SW 1271 (cell line): Measurements from ENCODE around the gene SRD5A3.
A peak's percentile ranks its signal among the peaks of the same experiment; 100 is the strongest.

ENCODE experiments used
- DNase-seq, 2 experiments: peaks; one replicate each; lab custom pipeline; 2025; lab: John Stamatoyannopoulos, UW

Gene SRD5A3

DNA sequence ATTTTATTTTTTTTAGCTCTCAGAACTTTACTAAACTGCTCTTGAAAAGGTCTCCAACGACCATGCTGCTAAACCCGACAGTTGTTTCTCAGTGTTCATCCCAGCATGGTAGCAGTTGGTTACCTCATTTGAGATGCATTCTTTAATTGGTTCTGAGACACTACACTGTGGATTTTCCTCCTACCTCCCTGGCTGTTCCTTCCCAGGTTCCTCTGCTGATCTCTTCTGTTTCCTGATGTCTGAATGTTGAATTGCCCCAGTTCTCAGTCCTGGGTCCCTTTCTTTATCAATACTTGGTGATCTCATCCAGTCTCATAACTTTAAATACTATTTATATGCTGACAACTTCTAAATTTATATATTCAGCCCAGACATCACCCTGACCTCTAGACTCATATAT, 30.7 kb downstream of the SRD5A3 start:
- DNase-seq, result no peak

DNA sequence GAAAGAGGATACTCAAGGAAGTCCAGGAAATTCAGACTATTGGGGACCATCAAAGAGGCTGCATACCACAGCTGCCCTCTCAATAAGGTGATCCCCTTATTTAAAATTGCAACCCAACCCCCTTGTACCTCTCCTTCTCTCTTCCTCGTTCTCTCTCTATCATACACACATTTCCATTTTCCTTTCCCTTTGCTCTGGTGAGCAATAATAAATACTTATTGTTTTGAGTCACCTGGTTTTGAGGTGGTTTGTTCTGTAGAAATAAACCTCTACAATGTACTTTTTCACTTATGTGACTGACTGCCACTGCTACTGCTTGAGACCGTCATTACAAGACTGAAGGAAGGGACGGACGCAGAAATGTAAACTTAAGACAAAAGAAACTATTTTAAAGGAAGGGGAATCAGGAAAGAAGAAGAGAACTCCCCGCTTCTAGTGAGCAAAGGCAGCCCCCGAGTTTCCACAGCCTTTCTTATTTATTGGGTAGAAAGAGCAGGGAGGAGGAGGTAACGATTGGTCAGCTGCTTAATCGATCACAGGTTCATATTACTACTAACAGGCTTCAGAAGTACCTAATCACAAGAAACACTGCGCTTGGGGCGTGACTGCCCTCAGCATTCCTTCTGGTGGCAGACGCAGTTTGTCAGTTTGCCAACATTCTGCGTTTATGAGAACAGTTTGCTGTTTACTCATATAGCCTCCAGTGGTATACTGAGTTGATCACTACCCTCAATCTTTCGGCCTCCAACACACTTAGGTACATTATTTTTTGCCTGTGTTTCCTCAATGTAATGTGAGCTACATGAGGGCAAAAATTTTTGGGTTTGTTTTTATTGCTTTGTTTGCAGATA, 32.8 kb downstream of the SRD5A3 start:
- DNase-seq, result no peak

DNA sequence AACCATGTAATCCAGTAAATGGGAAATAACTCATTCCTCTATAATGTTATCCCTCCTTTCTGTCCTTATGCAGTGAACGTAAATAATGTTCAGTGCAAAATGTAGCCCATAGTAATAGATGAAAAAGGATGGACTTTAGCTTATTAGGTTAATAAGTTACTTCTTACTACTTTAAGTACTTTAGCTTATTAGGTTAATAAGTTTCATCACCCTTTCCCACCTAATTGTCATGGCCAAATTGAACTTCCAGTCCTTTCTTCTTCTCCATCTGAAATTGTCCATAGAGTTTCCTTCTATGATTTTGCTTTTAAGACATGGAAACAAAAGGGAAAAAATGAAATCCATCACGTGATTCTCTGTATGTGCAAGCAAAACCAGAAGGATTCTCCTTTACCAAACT, 34.5 kb downstream of the SRD5A3 start:
- DNase-seq, result no peak

DNA sequence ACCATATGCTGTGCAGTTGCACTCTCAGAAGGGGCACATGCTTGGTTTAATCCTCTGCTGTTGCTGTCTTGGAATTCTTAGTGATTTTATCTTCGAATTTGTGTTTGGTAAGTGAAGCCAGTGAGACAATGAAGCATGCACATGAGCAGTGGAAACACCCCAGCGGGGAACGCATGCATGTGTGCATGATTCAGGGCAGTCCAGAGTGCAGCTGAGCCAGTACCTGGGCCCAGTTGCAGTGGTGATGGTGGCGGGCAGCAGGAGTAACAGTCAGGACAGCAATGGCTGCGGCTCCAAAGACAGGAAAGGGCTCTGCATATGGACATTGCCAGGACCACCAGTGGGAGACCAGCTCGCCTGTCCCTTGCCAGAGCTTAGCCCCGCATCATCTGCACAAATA, 35.5 kb downstream of the SRD5A3 start:
- DNase-seq, result no peak

DNA sequence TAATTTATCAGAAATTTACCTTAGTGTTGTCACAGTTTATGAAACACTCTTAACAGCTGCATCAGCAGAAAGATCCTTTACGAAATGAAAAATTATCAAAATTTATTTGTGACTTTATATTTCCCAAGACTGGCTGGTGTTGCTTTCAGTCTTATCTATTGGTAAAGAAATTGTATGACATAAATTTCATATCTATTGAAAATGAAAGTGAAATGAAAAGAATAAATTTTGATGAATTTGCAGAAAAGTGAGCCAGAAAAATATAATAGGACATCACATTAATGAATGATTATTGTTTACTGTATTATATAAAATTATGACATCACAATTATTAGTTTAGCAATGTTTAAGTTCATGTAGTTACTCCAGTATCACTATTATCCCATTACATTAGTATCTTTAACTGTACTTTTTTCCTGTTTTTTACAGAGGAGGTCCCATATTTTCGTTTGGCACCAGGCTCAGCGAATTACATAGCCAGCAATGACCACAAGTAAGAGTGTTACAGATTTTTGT, 36.5 kb downstream of the SRD5A3 start:
- no peak for DNase-seq

DNA sequence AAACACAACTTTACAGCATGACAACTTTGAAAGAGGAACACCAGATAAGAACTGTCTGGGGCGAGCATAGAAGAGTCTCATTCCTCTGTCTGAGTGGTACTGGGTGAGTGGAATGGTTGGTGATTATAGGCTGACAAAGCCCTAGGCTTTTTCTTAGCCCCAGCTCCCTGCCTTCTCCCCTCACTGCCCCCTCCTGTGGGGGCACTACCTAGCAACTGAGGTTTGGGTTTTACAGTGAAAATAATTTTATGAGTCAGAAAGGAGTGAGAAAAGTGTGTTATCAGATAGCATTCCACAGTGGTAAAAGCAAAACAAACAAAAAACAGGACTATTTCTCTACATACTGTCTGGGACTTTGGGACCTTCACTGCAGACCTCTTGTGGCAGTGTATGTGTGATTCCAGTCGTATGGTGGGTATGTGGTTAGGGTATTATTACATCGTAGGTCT, 39.2 kb downstream of the SRD5A3 start:
- DNase-seq, result no peak

DNA sequence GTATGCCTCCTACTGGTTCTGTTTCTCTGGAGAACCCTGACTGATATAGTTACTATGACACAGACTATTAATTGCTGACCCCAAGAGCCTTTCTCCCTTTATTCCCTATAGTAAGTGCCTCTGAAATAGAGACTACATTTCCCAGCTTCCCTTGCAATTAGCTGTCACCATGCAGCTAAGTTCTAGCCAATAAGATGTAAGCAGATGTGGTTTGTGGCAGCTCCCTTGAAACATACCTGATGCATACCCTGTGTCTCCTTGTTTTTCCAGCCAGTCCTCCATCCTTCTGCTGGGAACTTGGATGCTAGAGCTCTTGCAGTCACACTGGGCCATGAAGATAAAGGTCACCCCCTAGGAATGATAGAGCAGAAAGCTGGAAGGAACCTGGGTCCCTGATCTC, 40.0 kb downstream of the SRD5A3 start:
- peak in 1 of 2 experiments; percentile 17 for DNase-seq

DNA sequence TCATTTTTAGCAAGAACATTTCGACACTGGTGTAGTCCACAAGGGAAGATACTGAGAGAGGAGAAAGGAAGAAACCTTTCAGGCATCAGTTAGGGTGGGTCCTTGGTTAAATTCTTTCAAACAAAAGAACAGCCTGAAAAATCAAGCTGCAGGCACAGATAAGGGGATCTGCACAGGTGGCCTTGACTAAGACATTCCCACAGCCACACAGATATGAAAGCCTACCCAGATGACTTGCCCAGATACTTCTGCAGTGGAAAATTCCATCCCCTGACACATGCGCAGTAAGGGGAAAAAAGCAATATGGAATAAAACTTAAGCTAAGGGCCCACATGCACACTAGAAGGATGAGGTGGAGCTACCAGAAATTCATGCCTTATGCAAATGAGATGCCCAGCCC, 40.8 kb downstream of the SRD5A3 start:
- DNase-seq, result no peak

DNA sequence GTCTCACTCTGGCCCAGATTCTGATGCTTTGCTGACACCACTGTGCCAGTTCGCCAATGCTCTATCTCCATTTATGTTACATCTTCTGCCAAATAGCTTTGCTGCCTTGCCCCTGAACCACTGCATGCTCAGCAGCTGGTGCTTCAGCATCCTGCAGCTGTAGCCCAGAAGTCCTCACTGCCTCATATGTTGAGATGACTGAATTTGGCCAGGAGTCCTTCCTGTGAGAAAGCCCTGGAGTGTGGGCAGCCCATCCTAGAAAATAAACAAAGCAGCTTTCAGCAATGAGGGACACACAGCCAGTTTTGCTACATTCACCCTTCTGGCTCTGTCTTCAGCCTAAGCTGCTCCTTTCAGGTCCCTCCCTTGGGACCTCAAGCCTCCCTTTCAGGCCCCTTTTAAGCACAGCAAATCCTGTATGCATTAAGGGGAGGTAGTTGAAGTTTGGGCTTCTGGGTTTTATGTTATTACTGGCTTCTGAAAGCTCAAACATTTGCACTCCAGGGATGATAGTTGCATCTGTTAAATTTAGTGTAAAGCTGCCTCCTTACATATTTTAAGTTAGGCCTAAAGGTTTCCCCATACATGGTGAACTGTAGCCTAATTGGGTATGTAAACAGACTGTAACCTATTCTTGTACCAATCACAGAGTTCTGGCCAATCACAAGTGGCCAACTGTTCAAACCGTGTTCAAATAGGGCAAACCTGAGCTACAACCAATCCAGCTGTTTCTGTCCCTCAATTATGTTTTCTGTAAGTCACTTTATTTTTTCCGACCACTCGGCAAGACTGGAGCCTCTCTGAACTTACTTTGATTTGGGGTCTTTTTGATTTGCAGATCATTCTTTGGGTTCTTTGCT, 47.6 kb downstream of the SRD5A3 start:
- DNase-seq, result no peak

DNA sequence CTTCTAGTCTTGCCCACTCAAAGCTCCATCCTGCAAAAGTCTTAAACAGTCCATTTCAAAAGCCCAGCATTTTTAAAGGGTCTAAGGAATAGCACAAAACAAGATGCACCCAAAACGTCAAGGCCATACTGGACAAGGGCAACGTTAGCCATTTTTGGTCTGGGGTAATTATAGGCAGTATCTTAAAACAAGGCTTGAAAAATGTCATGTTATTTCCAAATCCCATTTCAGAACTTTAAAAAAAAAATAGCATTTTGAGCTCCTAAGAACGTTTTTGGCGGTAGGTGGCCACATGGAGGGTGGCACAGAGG, 49.1 kb downstream of the SRD5A3 start:
- no peak for DNase-seq

DNA sequence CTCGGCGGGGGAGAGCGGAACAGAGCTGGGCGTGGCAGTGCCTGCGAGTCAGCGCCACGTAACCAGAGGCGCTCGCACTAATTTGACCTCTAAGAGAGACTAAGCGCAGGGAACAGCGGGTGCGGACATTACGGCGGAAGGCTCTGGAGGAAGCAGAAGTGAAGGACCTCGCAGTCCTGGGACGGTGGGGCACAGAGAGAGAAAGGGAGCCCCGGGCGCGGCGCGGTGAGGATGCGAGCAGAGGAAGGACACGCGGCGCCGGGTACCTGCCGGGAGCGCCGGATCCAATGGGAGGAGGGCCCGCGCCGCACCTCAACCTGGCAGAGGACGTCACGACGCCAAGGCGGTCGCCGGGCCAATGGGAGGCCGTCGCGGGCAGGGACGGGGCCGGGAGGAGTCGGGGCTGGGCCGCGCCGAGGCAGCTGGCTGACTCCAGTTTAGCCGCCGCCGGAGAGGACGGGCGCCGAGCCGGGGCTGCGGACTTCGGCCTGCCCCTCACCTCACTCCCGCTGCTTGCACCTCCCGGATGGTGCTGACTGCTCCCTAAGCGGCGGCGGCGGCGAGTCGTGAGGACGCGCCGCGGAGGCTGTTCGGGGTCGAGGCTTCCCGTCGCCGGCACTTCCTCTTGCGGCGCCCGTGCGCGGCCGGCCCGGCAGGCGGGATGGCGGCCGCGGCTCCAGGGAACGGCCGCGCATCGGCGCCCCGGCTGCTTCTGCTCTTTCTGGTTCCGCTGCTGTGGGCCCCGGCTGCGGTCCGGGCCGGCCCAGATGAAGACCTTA, 49.7 kb downstream of the SRD5A3 start, which contains the start of gene TMEM165:
Gene TMEM165, plus strand, starts transcription at position 429 of the 779 bp plus-strand sequence. Its CDS starts 233 bp downstream, at position 662.
- DNase-seq, result peak; percentile 47 to 78

DNA sequence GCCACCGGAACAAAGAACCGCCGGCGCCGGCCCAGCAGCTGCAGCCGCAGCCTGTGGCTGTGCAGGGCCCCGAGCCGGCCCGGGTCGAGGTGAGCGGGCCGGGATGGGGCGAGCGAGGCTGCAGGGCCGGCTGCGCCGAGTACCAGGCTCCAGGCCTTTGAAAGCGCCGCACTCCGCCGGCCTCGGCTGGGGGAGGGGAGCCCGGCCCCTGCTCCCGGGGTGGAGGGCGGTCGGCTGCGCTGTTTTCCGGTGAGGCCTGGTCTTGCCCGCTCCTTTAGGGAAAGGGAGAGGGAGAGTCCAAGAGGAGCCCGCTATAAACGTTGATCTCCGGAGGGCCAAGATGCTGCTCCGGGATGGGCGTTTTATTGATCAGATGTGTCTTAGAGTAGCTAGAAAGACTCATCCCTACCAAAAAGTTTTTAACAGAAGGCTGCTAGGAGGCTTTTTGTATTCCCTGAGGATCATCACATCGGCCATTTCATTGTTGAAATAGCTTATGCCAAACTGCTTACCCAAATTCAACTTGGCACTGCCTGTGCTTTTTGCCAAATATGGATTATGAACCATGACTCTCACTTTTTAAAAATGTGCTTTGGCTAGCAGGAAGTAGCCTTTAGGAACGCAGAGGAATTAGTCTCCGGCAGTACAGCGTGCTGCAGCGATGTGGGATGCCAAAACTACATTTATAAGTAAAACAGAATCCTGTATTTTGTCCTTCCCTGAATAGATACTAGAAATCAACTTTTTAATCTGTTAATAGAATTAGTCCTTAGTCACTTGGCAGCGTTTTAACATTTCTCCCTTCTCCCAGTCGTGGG, 50.5 kb downstream of the SRD5A3 start:
- DNase-seq, result peak in 1 of 2 experiments; percentile 27

DNA sequence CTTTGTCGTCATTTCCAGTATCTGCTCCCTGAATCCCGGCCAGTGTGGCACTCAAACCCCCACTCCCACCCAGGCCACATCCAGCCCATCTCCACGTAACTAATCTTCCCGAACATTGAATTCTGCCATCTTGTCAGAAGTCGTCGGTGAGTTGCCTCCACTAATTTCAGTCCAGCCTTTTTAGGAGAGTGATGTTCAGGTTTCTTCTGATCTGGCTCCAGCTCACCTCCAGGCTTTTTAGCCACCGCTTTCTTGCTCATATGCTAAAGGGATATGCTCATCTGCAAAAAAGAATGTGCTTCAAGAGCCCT, 51.0 kb downstream of the SRD5A3 start:
- peak in 1 of 2 experiments; percentile 27 for DNase-seq

DNA sequence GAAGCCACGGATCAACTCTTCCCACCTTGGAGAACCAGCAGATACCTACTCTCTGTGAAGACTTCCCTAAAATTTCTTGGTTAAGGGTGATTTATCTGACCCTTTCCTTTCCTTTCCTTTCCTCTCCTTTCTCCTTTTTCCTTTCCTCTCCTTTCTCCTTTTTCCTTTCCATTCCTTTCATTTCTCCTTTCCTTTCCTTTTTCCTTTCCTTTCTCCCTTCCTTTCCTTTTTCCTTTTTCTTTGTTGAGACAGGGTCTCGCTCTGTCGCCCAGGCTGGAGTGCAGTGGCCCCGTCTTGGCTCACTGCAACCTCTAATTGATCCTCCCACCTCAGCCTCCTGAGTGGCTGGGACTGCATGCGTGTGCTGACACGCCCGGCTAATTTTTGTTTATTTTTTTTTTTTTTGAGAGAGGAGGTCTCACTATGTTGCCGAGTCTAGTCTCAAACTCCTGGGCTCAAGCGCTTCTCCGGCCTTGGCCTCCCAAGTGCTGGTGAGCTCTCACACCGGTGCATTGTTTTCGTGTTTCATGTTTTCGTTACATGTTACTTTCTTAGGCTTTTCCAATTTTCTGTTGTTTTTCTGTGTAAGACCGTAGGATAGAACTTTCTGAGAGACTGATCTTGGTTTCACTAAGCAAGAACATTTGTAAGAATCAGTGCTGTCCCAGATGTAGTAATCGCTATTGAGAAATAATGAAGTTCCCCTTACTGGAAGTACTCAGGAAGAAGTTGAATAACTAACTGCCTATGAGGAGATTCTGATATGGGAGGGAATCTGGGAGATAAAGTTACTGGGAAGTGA, 51.7 kb downstream of the SRD5A3 start:
- peak in 1 of 2 experiments; percentile 30 for DNase-seq

DNA sequence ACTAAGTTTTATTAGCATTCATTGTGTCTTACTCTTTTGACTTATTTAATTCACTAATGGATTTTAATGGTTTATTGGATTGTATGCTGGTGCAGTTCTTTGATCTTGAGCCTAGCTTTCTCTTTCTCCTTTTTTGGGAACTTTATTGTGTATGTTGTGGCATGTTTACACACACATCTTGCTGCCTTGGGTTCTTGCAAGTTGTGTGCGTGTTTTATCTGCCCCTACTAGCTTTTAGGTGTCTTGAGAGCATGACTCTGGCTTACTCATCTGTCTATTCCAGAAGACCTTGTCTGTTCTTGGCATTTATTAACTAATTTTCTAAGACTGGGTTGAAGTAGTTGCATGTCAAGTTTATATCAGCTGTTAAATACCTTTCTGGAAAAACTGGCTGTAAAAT, 52.4 kb downstream of the SRD5A3 start:
- no peak for DNase-seq

DNA sequence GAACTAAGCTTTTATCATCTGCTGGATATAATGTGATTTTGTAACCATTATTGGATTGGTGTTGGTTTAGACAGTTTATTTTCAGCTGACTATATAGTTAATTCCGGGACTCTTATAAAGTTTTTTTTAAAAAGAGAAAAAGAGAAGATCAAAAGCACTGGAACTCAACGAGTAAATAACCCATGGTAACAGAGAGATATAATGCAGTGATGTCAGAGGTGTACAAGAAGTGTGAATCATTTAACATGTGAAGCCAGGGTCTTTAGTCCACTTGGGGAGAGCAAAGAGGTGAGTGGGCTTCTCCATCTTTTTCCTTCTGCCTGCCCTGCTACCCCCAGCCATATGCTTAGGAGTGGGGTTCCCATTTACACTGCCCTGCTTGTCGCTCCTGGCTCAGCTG, 52.9 kb downstream of the SRD5A3 start:
- no peak for DNase-seq

DNA sequence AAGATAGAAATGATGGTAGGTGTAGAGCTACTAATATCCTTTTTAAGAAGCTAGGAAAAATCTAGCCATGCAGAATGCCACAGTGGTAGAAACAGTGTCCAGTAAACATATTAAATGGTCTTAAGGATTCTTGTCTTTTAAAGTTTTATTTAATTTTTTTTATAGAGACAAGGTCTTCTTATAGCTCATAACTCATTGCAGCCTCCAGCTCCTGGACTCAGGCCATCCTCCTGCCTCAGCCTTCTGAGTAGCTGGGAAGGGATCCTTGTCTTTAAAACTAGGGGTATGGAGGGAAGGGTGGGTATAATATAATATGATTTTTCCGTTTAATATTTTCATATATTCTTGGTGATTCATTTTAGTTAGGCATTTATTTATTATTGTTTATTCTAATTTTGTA, 53.5 kb downstream of the SRD5A3 start:
- no peak for DNase-seq

DNA sequence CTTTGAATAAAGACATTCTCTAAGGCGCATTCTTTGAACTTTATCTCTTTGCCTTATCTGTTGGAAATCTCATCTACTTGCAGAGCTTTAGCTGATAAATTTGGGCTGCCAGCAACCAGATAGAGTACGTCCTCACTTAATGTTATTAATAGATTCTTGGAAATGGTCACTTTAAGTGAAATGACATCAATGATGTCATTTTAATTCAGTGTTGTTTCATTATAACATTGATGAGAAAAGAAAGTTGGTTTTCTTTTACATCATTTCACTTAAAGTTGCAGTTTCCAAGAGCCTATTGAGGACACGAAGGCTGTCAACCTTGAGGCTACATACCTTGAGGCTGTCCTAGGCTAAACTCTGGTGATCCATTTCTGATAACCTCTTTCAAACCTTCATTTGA, 59.0 kb downstream of the SRD5A3 start:
- no peak for DNase-seq

DNA sequence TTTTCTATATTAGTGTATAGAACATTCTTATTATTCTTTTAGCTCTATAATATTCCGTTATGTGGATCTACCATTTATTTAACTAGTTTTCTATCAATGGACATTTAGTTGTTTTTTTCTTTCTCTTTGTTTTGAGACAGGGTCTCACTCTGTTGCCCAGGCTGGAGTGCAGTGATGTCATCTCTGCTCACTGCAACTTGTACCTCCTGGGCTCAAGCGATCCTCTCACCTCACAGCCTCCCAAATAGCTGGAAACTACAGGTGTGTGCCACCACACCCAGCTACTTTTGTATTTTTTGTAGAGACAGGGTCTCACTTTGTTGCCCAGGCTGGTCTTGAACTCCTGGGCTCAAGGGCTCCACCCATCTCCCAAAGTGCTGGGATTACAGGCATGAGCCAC, 60.5 kb downstream of the SRD5A3 start:
- DNase-seq, result no peak

DNA sequence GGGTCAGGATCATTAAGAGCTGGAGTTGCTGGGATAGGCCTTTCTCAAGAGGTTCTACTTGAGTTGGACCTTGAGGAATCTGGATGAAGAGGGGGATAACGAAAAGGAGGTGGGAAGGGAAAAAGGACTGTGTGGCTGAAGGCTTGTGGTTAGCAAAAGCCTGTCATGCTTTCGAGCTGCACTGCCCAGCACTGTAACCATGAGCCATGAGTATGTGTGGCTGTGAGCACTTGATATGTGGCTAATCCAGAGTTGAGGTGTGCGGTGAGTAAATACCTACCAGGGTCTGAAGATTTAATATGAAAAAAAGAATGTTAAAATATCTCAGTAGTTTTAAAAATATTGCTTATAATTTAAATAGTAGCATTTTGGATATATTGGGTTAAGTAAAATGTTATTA, 61.1 kb downstream of the SRD5A3 start:
- DNase-seq, result no peak

DNA sequence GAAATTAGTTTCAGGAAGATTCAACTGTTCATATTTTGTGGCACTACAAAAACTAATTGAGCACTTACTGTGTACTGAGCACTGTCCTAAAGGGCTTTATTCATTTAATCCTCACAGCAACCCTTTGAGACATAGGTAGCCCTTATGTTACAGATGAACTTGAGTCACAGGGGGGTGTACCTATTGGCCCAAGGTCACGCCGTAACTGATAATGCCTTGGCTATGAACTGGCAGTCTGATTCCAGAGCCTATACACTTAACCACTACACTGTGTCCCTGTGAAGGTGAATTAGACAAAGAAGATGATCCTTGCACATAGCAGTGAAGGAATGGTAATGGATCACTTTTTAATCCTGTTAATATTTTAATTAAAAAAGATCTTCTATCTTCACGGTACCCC, 61.7 kb downstream of the SRD5A3 start:
- DNase-seq, result no peak
